WTC11 (cell line): ENCODE results near the gene ZNF516. TPM values are rescaled to one million over a fixed set of nuclear protein-coding genes. Genes with fewer than 3 reads are reported as not detected.
A peak's percentile ranks its signal among the peaks of the same experiment; 100 is the strongest.

Experiments used
- ATAC-seq: fragments of 200-7000 bp; cut with Tn5 transposase; 2 replicates; pipeline ENCODE4 v1.10.0; 2021; ENCODE audit warnings: mild to moderate bottlenecking, moderate library complexity
- CTCF ChIA-PET: fragments of 300-600 bp; sonication (Branson Sonifier 250); formaldehyde crosslinking; loops from one replicate; lab custom pipeline; 2021; ENCODE audit warnings: antibody characterized with exemption; lab: Charles Lee
- POLR2A ChIA-PET: fragments of 350-600 bp; sonication (Branson Sonifier 250); formaldehyde crosslinking; loops from one replicate; lab custom pipeline; 2021; ENCODE audit warnings: antibody characterized with exemption; lab: Charles Lee
- DNase-seq: peaks from one replicate; pipeline ENCODE4 v3.0.0; 2021; ENCODE audit warnings: low spot score
- H3K27ac Mint-ChIP-seq: 2 replicates; pipeline ENCODE4 v1.8.0; 2021; ENCODE audit warnings: mixed read lengths
- H3K27me3 Mint-ChIP-seq: 2 replicates; pipeline ENCODE4 v1.8.0; 2021; ENCODE audit warnings: low read depth, mild to moderate bottlenecking, moderate library complexity, mixed read lengths
- H3K36me3 Mint-ChIP-seq: 2 replicates; pipeline ENCODE4 v1.8.0; 2021; ENCODE audit warnings: mixed read lengths
- H3K4me1 Mint-ChIP-seq: 2 replicates; pipeline ENCODE4 v1.8.0; 2022; ENCODE audit warnings: mixed read lengths
- H3K4me3 Mint-ChIP-seq: 2 replicates; pipeline ENCODE4 v1.8.0; 2021; ENCODE audit warnings: mild to moderate bottlenecking, moderate library complexity, mixed read lengths
- H3K9me3 Mint-ChIP-seq: 2 replicates; pipeline ENCODE4 v1.8.0; 2021; ENCODE audit warnings: mixed read lengths
- EMX1 ChIP-seq: fragments of 250-450 bp; sonication (Bioruptor Pico); IDR thresholded peaks from 2 replicates; pipeline ENCODE4 v1.8.0; 2021; ENCODE audit warnings: mild to moderate bottlenecking
- FOXK1 ChIP-seq: sonication (generic); formaldehyde crosslinking; IDR thresholded peaks from 2 replicates; pipeline ENCODE4 v1.8.0; 2022; ENCODE audit warnings: mild to moderate bottlenecking, moderate library complexity, missing genetic modification reagents
- JUN ChIP-seq: sonication (generic); formaldehyde crosslinking; IDR thresholded peaks from 2 replicates; pipeline ENCODE4 v1.8.0; 2023; ENCODE audit warnings: mild to moderate bottlenecking, missing genetic modification reagents
- KAT7 ChIP-seq: sonication (generic); formaldehyde crosslinking; IDR thresholded peaks from 2 replicates; pipeline ENCODE4 v1.8.1; 2023; ENCODE audit warnings: missing genetic modification reagents, mild to moderate bottlenecking, borderline replicate concordance
- NFE2L1 ChIP-seq: sonication (generic); formaldehyde crosslinking; IDR thresholded peaks from 2 replicates; pipeline ENCODE4 v1.8.1; 2023; ENCODE audit warnings: missing genetic modification reagents
- NR1H2 ChIP-seq: sonication (generic); formaldehyde crosslinking; IDR thresholded peaks from 2 replicates; pipeline ENCODE4 v1.9.0; 2021; ENCODE audit warnings: mild to moderate bottlenecking, moderate library complexity, missing genetic modification reagents
- NR3C1 ChIP-seq: sonication (generic); formaldehyde crosslinking; conservative IDR thresholded peaks from 2 replicates; pipeline ENCODE4 v1.8.1; 2023; ENCODE audit warnings: low read depth, mild to moderate bottlenecking, missing genetic modification reagents
- OVOL2 ChIP-seq: fragments of 250-450 bp; sonication (Bioruptor Pico); IDR thresholded peaks from 2 replicates; pipeline ENCODE4 v1.9.0; 2021; ENCODE audit warnings: mild to moderate bottlenecking, borderline replicate concordance
- SMAD4 ChIP-seq: sonication (generic); formaldehyde crosslinking; IDR thresholded peaks from 2 replicates; pipeline ENCODE4 v1.8.0; 2022; ENCODE audit warnings: mild to moderate bottlenecking, missing genetic modification reagents
- ZNF121 ChIP-seq: sonication (generic); formaldehyde crosslinking; IDR thresholded peaks from 2 replicates; pipeline ENCODE4 v1.8.0; 2023; ENCODE audit warnings: missing genetic modification reagents
- ZNF138 ChIP-seq: sonication (generic); formaldehyde crosslinking; conservative IDR thresholded peaks from 2 replicates; pipeline ENCODE4 v1.8.1; 2022; ENCODE audit warnings: mild to moderate bottlenecking, moderate library complexity, missing genetic modification reagents
- ZNF671 ChIP-seq: fragments of 250-450 bp; sonication (Bioruptor Pico); IDR thresholded peaks from 2 replicates; pipeline ENCODE4 v1.8.0; 2021; ENCODE audit warnings: mild to moderate bottlenecking
- total RNA-seq: library from RNA; stranded (reverse); gene quantifications from 3 replicates; pipeline ENCODE4 v1.2.3, GENCODE V29; 2021
- TF ChIP-seq, protein P1 (sequence below): sonication (generic); formaldehyde crosslinking; IDR thresholded peaks from 2 replicates; pipeline ENCODE4 v1.8.1; 2023; ENCODE audit warnings: mild to moderate bottlenecking, missing genetic modification reagents, moderate library complexity
- TF ChIP-seq, protein P2 (sequence below): sonication (generic); formaldehyde crosslinking; IDR thresholded peaks from 2 replicates; pipeline ENCODE4 v1.8.1; 2023; ENCODE audit warnings: mild to moderate bottlenecking, missing genetic modification reagents, moderate library complexity
- TF ChIP-seq, protein P3 (sequence below): sonication (generic); formaldehyde crosslinking; IDR thresholded peaks from 2 replicates; pipeline ENCODE4 v1.8.1; 2023; ENCODE audit warnings: mild to moderate bottlenecking, missing genetic modification reagents
- TF ChIP-seq, protein P4 (sequence below): sonication (generic); formaldehyde crosslinking; IDR thresholded peaks from 2 replicates; pipeline ENCODE4 v1.8.1; 2023; ENCODE audit warnings: mild to moderate bottlenecking, missing genetic modification reagents, borderline replicate concordance
- TF ChIP-seq, protein P5 (sequence below): sonication (generic); formaldehyde crosslinking; IDR thresholded peaks from 2 replicates; pipeline ENCODE4 v1.8.0; 2022; ENCODE audit warnings: mild to moderate bottlenecking, missing genetic modification reagents

The ZNF516 gene
- total RNA-seq, 1 experiment from 2014 or later, result 58.6 TPM

DNA sequence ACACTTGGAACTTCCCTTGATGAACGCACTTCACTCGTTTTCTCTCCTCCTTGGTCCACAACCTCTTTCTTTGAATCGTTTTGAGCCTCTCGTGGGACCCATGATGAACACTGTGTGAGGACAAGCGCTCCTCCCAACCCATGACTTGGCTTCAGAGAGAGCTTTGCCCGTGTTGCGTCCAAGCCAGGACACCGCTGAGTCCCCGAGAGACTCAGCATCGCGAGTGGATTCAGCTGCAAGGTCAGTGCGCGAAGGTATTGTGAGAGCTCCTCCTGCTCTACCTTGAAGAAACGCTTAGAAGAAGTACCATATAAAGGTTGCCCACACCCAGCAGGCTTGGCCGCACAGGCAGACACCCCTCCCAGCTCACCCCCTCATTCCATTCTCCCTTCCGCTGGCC lies 58.7 kb downstream of the ZNF516 start:
- H3K4me3 Mint-ChIP-seq, result no peak overlapping the region
- H3K9me3 Mint-ChIP-seq, result no peaks in the 10 kb centered on the region
- DNase-seq, result no peak
- H3K27me3 Mint-ChIP-seq, result peaks cover 2% of the 10 kb centered on the region; the same call in 1 of the 2 replicates
- no peak for ATAC-seq
- H3K4me1 Mint-ChIP-seq, result peaks cover 15% of the 10 kb centered on the region
- peaks cover 20% of the 10 kb centered on the region for H3K36me3 Mint-ChIP-seq
- POLR2A ChIA-PET, result no interaction called here
- H3K27ac Mint-ChIP-seq, result no peak overlapping the region
- TF ChIP-seq KAT7, result no peak
- no peak for TF ChIP-seq NR1H2 (CRISPR knock-in tag)
- TF ChIP-seq FOXK1, result no peak
- TF ChIP-seq, protein P1, sequence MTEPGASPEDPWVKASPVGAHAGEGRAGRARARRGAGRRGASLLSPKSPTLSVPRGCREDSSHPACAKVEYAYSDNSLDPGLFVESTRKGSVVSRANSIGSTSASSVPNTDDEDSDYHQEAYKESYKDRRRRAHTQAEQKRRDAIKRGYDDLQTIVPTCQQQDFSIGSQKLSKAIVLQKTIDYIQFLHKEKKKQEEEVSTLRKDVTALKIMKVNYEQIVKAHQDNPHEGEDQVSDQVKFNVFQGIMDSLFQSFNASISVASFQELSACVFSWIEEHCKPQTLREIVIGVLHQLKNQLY, result no peak
- no peak for TF ChIP-seq JUN (CRISPR knock-in tag)
- TF ChIP-seq ZNF121 (CRISPR knock-in tag), result no peak
- no peak for TF ChIP-seq NFE2L1 (CRISPR knock-in tag)
- TF ChIP-seq NR3C1 (CRISPR knock-in tag), result no peak
- TF ChIP-seq SMAD4, result no peak
- TF ChIP-seq EMX1, result no peak
- TF ChIP-seq OVOL2 (CRISPR knock-in tag), result no peak
- no peak for TF ChIP-seq ZNF138
- CTCF ChIA-PET, result interaction anchor here (1.2 to 2.4 kb wide), 6 partner anchors 10 to 273 kb away, joined by 3 to 8 read pairs (median 6); no protein-coding TSS in a partner anchor

DNA sequence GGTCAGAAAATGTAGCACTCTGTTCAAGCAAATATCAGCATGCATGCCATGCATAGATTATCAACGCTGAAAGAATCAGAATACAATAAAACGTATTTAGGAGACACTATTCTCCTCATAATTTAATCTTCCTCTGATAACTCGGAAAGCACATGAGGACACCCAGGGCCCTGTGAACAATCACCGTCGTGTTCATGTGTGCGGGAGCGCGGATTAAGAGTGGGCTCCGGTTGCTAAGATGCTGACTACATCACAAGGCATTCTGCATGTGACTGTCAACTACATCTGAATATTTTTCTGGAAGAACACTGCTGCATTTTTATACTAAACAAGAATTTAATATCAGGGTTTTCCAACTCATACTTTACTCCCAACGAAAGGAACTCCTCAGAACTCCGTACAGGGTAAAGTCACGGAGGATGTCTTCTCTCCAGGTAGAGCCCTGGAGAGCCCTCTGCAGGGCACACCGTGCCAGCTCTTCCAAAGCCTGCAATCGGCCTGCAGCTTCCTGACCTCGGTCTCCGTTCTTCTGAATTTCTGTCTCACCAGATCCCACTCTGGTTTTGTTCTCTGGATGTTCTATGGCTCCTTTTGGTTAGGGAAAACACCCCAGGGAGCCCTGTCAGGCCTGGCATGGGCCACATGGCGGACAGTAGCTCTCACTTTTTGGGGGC lies 59.6 kb downstream of the ZNF516 start:
- H3K36me3 Mint-ChIP-seq, result peaks cover 16% of the 10 kb centered on the region
- ChIA-PET POLR2A (no interaction called here), CTCF (interaction anchor here (0.7 to 2.4 kb wide), 10 partner anchors 9 to 377 kb away, joined by 3 to 8 read pairs (median 4); no protein-coding TSS in a partner anchor)
- peaks cover 2% of the 10 kb centered on the region; the same call in 1 of the 2 replicates for H3K27me3 Mint-ChIP-seq
- TF ChIP-seq, protein P2, sequence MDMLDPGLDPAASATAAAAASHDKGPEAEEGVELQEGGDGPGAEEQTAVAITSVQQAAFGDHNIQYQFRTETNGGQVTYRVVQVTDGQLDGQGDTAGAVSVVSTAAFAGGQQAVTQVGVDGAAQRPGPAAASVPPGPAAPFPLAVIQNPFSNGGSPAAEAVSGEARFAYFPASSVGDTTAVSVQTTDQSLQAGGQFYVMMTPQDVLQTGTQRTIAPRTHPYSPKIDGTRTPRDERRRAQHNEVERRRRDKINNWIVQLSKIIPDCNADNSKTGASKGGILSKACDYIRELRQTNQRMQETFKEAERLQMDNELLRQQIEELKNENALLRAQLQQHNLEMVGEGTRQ (CRISPR knock-in tag), result no peak
- TF ChIP-seq, protein P3, sequence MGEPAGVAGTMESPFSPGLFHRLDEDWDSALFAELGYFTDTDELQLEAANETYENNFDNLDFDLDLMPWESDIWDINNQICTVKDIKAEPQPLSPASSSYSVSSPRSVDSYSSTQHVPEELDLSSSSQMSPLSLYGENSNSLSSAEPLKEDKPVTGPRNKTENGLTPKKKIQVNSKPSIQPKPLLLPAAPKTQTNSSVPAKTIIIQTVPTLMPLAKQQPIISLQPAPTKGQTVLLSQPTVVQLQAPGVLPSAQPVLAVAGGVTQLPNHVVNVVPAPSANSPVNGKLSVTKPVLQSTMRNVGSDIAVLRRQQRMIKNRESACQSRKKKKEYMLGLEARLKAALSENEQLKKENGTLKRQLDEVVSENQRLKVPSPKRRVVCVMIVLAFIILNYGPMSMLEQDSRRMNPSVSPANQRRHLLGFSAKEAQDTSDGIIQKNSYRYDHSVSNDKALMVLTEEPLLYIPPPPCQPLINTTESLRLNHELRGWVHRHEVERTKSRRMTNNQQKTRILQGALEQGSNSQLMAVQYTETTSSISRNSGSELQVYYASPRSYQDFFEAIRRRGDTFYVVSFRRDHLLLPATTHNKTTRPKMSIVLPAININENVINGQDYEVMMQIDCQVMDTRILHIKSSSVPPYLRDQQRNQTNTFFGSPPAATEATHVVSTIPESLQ (CRISPR knock-in tag), result no peak
- no peak for TF ChIP-seq FOXK1
- TF ChIP-seq, protein P4, sequence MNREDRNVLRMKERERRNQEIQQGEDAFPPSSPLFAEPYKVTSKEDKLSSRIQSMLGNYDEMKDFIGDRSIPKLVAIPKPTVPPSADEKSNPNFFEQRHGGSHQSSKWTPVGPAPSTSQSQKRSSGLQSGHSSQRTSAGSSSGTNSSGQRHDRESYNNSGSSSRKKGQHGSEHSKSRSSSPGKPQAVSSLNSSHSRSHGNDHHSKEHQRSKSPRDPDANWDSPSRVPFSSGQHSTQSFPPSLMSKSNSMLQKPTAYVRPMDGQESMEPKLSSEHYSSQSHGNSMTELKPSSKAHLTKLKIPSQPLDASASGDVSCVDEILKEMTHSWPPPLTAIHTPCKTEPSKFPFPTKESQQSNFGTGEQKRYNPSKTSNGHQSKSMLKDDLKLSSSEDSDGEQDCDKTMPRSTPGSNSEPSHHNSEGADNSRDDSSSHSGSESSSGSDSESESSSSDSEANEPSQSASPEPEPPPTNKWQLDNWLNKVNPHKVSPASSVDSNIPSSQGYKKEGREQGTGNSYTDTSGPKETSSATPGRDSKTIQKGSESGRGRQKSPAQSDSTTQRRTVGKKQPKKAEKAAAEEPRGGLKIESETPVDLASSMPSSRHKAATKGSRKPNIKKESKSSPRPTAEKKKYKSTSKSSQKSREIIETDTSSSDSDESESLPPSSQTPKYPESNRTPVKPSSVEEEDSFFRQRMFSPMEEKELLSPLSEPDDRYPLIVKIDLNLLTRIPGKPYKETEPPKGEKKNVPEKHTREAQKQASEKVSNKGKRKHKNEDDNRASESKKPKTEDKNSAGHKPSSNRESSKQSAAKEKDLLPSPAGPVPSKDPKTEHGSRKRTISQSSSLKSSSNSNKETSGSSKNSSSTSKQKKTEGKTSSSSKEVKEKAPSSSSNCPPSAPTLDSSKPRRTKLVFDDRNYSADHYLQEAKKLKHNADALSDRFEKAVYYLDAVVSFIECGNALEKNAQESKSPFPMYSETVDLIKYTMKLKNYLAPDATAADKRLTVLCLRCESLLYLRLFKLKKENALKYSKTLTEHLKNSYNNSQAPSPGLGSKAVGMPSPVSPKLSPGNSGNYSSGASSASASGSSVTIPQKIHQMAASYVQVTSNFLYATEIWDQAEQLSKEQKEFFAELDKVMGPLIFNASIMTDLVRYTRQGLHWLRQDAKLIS (CRISPR knock-in tag), result no peak
- TF ChIP-seq ZNF671 (CRISPR knock-in tag), result no peak
- TF ChIP-seq, protein P5, sequence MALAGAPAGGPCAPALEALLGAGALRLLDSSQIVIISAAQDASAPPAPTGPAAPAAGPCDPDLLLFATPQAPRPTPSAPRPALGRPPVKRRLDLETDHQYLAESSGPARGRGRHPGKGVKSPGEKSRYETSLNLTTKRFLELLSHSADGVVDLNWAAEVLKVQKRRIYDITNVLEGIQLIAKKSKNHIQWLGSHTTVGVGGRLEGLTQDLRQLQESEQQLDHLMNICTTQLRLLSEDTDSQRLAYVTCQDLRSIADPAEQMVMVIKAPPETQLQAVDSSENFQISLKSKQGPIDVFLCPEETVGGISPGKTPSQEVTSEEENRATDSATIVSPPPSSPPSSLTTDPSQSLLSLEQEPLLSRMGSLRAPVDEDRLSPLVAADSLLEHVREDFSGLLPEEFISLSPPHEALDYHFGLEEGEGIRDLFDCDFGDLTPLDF (CRISPR knock-in tag), result no peak
- no peak overlapping the region for H3K4me3 Mint-ChIP-seq
- peaks cover 20% of the 10 kb centered on the region for H3K4me1 Mint-ChIP-seq
- peak; percentile 78 for ATAC-seq
- H3K27ac Mint-ChIP-seq, result peak overlapping the region; percentile 11; the same call in 1 of the 2 replicates
- no peak for DNase-seq
- H3K9me3 Mint-ChIP-seq, result no peaks in the 10 kb centered on the region
